Measurements from ENCODE around the gene ABCC4.

ABCC4 gene

DNA sequence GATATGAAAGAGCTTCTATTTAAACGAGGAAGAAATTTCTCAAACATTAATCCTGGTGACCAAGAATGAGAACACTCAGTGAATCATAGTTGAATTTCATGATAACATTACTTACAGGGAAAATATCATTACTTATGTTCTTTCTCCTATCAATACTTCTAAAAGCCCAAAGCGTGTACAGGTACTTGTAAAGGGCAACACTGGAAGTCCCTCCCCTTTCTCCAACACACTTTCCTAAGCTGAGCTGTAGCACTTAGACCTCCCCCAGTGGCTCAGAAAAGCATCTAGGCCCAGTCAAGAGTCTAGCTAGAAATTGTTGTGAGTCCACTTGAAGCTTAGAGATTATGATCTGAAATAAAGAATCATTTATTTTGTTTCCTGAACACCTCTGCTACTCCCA lies 150.7 kb downstream of the ABCC4 start:
- DNase-seq = no peak

DNA sequence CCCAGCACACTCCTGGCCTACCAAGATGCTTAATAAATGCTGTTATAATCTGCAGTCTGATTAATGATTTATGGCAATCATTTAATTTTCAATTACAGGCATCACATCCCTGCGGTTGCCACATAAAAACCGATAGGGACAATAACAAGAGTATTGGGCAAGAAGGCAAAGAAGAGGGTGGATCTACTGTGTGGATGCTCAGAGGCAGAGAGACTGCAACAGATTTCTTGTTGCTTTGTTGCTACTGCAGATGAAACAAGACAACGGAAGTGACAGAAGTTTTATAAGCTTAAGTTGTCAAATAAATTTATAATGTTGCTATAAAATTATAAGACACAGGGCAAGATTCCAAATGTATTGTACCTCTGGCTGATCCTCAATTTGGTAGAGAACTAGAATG lies 154.8 kb downstream of the ABCC4 start:
- no peak for DNase-seq

DNA sequence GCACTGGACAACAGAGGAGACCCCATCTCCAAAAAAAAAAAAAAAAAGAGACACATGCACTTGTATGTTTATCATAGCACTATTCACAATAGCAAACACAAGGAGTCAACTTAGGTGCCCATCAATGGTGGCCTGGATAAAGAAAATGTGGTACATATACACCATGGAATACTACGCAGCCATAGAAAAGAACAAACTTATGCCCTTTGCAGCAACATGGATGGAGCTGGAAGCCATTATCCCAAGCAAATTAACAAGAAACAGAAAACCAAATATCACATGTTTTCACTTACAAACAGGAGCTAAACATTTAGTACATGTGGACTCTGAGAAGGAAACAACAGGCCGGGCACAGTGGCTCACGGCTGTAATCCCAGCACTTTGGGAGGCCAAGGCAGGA lies 155.7 kb downstream of the ABCC4 start:
- DNase-seq = no peak

DNA sequence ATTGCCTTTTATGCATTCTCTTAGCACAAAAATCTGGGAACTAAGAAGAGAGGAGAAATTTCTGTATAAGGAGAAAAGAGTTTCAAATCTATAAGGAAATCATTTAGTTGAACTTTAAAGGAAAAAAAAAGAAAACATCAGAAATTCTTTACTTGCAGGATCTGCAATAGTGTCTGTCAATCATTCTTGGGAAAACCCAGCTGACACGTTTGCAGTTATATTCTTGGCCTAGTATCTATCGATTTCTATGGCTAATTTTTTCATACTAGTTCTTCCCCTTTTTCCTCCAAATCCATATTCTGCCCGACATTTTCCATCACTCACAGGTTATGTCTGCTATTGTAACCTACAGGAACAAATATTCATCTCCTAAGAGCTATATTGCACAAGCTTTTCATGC lies 160.7 kb downstream of the ABCC4 start:
- DNase-seq = no peak

DNA sequence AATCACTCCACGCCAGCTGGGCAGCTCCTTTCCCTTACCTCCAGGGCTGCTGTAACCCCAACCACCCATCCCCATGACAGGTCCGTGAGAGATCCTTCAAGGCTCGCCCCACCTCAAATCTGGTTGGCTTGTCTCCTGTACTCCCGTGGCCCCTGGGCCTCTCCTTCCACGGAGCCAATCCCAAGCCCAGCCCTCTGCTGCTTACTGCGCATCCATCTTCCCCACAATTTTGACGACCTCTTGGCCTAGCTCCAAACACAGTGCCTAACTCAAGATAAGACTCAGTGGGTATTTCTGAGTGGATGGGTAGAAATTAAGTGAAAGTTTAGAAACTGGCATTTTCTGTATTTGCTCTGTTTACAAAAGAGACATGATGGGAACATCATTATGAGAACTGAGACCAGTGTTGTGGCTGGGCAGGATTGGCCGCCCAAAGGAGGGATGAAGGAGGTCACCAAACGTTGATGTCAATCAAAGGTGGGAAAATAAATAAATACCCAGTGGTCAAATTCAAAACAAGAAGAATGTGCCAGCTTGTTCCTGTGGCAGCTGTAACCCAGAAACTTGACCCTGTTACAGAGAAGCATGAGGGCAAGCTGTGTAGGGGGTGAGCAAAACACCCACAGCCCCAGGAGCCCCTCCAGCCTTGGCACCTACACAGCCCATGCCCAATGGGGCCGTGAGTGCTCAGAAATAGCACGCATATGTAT lies 162.2 kb downstream of the ABCC4 start:
- DNase-seq = no peak

DNA sequence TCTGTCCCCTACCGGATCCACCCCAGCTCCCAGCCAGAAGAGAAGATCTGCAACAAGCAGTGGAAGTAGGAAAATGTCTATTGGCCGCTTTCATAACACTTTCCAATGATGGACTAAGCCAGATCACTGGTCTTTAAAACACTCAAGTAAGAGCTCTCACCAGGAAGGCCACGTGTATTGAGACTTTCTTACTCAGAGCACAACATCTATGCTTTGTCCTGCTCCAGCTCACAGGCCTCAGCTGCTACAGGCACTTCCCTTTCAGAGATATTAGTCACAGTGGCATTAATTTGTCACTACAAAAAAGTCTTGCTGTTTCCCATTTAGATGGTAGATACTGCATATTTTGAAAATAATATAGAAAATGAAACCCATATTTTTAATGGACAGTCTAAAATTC lies 164.2 kb downstream of the ABCC4 start:
- no peak for DNase-seq

DNA sequence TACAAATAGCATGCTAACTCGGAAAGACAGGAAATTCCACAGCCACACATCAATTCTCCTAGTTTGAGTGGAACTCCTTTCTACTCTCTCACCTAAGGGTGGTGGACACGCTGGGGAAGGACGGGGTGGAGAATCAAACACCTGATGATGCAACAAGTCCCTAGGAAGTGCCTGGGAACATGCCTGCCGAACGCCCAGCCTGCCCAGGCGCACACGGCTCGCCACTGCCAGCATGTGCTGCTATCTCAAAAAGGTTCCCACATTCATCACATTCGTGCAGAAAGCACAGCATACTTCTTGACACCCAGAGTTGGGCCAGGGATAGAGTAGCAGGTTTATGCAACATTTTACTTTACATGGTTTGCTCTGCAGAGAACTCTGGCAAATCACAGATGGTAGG lies 164.6 kb downstream of the ABCC4 start:
- DNase-seq = no peak

DNA sequence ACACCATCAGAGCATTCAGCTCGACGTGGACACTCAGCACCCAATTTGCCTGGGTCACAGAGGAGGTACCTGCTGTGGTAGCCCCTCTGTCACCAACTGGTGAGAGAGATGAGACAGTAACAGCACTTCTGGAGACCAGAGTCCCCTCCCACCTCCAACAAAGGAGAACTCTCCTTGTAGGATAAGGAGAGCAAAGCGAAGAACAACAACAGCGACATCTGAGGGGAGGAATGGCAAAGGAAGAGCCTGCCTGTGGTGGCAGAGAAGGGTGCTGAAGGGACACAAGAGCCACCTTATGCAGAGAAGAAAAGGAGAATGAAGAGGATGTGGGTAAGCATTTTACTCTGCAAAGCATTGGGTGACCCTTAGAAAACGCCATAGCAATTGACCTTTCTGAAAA lies 167.8 kb downstream of the ABCC4 start:
- no peak for DNase-seq

DNA sequence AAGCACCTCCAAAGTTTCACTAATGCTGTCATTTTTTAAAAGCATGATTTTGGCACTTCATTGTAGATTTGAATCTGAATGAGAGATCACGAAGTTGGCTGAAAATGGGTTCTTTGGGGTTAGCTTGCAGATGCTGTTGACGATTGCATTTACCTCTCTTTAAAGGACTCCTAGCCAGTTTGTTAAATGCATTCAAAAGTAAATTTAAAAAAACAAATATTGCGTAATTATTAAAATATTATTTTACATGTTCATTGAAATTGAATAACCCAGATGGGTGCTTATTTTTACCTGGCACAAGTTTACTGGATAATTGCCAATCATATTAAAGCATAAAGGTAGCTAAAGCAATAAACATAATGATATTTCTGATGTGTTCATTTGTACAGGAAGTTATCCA lies 172.2 kb downstream of the ABCC4 start:
- DNase-seq = no peak

DNA sequence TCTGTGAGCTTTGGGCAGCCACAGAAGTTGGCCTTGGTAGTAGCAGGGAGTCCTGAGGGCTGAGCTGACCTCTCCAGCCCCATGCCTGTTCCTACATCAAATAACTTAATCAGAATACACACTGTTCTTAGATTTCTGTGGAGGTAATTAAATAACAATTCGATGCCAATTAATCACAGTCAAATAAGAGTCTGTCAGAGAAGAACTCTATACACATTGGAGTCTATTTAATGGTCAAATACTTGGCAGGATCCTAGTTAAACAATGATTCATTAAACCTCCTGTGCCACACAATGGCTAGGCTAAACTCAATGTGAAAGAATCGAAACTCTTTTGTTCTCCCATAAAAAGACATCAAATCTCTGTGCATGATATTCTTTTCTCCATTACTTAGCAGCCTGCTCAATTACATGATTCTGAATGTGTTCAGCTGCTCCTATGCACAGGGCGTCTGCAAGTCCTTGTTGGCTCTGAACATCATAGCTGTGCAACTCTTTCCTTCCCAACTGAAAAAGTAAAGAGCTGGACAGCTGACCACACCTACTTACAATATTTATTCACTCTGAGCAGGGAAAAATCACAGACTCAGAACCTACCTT lies 173.1 kb downstream of the ABCC4 start:
- DNase-seq = no peak

DNA sequence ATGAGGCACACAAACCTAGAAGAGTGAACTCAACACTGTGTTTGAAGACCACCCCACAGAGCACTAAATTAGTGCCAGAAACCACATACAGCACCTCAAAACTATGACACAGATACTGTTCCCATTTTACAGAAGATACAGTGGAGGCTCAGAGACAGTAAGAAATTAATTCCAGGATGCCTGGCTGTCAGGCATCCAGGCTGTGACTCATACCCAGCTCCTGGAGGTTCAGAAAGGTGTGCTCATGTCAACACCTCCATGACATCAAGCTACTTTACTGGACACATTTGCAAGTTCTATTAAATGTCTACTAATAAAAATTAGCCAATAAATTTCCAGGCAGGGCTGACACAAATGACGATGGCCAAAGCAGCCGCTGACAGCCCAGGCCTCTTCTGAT lies 176.3 kb downstream of the ABCC4 start:
- DNase-seq = no peak

DNA sequence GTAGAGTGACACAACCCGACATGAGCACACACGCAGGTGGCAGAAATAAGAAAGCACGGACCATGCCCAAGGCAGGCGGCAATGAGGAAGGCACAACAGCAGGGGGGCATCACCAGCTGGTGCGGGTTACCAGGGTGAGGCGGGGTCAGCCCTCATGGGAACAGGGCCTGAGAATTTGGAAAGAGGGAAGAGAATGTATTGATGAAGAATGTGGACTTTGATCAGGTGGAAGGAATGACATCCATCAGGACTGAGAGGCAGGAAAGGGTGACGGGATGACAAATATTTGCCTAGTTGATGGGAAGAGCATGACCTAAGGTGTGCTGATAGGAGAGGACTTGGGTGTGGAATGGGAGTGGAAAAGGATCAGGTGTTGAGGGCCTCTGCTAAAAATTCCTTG lies 177.5 kb downstream of the ABCC4 start:
- no peak for DNase-seq

DNA sequence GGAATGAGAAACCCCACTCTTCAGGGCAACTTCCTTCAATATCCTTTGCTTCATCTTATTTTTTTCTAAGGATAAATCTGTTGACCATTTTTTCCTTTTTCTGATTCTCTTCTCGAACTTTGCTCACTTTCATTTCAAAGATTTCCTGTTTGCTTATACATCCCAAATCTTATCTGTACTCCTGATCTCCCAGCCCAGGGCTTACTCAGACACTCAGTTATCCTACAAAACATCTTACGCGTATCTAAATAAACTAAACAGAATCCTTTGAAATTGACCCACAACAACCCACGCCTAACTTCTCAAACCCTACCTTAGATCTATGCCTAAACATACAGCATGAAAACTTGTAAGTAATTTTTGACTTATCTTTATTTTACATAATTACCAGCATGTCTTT lies 179.2 kb downstream of the ABCC4 start:
- DNase-seq = no peak

DNA sequence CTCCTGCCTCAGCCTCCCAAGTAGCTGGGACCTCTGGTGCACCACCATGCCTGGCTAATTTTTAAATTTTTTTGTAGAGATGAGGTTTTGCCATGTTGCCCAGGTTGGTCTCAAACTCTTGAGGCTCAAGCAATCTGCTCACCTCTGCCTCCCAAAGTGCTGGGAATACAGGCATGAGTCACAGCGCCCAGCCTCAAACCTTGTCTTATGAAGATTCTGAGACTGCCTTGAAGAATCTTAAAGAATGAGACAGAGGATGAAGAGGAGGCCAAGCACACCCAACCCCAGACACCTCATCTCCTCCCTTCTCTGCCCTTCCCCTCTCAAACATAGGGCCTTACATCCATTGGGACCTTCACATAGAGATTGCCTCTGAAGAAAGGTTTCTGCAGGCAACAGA lies 179.7 kb downstream of the ABCC4 start:
- DNase-seq = no peak

DNA sequence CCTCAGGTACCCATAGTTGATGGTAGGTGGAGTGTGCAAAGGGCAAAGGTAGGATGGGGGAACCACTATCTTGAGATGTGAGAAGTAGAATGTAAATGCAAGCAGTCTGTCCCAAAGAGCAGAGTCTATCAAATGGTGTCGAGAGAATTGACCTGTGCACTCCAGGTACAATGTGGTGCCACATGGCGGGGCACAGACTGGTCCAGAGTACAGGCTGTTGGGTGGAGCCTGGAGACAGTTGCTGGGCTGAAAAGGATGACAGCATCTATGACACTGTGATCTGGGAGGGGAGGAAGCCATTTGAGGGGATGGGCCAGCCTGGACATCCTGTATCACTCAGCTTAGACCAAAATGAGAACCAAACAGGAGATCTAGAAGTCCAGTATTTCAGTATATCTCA lies 180.6 kb downstream of the ABCC4 start:
- DNase-seq = no peak

DNA sequence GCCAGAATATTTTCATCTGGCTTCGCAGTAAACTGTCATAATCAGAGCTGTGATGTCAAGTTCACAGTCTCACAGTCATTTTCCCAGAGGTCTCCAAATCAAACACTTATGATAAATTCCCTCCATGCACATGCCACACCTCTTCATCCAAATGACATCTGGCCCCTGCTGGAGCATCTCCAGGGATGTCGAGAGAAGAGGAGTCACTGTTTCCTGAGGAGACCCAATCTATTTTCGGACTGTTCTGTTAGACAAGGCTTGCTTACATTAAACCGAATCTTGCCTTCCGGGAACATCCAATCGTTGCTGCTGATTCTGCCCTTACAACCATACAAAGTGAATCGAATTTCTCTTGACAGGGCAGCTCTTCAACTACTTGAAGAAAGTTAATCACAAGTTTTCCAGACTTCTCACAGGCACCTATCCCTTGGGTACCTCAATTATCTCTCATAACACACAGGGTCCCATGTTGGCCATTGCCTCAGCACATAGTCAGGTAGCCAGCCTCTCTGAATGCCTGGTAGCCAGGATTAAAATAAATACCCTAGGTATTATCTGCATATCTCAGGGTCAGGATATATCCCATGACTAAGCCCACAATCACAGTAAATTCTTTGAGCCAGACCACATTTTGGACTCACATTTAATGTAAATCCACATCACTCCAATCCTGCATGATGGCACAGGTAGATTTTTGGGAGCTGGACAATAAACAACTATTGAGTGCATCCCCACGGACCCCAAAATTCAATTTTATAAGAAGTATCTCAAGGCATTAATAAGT lies 182.5 kb downstream of the ABCC4 start:
- DNase-seq = no peak

DNA sequence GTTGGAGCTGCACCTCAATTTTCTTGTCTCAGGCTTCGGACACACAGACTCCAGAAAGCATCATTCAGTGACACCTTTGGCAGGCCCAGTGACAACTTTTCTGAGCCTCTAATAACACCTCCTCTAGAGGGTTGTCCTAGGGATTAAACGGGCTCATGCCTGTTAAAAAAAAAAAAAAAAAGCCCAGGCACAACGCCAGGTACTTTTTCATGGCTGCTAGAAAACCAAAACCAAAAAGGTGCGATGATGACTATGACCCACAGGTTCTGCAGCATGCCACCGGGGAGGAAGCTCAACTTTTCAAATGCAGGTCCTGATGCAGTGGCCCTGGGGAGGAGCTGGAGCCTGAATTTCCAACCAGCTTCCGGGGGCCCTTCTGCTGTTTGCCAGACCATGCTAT lies 184.2 kb downstream of the ABCC4 start:
- DNase-seq = no peak

DNA sequence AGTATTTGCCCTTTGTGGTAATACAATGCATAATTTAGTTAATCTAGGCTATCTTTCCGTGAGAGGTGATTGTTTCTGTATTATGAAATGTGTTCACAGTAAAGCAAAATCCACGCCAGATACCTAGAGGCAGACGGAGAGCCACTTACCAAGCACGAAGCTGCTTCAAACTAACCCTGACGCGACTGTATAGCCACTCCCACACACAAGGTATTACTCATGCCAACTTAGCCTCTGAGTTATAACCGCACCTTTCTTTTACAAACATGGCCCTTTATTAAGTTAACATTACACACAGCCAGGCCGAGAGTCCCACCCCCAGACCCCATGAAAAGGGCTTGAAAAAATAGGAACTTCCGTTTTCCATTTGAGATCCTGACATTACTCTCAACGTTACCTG lies 185.7 kb downstream of the ABCC4 start:
- DNase-seq = no peak

DNA sequence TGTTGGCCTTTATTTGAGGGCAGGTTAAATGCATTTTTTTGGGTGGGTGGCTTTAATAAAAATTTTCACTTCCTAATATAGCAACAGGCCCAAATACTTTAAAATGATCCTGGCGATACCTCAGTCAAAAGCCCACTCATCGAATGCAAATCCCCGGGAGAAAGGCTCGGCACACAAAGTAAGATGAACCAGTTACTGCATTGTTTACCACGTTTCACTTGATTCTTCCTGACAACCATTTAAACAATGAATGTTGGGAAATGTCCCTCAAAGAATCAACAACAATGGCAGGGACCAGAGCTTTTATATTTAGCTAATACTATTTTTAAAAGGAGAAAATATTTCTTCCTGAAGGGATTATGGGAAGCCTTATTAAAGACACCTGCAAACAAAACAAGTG lies 187.7 kb downstream of the ABCC4 start:
- no peak for DNase-seq

DNA sequence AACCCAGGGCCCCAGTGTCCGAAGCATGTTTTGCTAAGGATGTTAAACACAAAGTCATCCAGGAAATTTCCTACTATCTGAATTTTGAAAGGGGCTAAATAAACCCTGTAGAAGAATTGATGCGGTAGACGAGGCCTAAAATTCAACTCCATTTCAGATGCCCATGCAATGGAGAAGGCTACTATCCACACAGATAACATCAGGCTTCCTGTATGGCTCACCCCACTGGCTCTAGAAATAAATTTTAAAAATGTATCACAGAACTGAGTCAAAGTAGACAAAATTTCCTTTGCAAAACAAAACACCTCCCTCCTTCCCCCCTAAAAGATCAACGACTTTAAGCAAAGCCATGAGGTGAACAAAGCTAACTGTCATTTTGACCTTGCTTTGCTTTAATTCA lies 188.4 kb downstream of the ABCC4 start:
- DNase-seq = no peak

DNA sequence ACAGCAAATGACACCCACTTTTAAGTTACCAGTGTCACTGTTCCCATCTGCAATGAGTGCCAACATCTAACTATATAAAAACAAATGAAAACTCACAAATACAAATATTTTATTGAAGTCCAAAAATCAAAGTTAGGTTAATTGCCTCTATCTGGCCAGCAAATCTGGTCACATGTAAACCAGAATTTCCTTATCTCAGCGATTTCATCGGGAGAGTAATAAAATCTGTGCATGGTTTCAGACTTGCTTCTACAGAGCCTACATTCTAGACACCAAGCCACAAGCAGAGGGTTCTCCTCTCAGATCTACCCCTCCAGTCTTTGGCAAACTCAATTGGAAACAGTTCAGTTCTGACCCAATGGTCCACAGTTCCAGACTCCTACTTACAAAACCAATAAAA lies 189.6 kb downstream of the ABCC4 start:
- DNase-seq = no peak

DNA sequence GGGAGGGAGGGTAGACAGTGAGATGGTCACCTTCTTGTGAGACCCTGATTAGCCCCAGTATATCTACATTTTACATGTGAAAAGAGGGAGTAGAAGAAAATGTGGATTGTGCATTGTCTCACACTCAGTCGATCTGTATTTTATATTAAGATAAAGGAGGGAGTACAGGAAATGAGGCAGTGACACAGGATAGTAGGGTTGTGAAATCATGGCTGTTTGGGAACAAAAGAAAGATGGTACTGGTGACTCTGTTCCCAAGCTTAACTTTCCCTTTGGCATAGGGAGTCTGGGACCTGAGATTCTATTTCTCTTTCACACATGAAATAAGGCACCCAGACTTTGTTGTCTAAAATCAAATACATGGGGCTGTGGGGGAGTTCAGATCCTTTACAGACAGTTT lies 194.7 kb downstream of the ABCC4 start:
- DNase-seq = no peak

DNA sequence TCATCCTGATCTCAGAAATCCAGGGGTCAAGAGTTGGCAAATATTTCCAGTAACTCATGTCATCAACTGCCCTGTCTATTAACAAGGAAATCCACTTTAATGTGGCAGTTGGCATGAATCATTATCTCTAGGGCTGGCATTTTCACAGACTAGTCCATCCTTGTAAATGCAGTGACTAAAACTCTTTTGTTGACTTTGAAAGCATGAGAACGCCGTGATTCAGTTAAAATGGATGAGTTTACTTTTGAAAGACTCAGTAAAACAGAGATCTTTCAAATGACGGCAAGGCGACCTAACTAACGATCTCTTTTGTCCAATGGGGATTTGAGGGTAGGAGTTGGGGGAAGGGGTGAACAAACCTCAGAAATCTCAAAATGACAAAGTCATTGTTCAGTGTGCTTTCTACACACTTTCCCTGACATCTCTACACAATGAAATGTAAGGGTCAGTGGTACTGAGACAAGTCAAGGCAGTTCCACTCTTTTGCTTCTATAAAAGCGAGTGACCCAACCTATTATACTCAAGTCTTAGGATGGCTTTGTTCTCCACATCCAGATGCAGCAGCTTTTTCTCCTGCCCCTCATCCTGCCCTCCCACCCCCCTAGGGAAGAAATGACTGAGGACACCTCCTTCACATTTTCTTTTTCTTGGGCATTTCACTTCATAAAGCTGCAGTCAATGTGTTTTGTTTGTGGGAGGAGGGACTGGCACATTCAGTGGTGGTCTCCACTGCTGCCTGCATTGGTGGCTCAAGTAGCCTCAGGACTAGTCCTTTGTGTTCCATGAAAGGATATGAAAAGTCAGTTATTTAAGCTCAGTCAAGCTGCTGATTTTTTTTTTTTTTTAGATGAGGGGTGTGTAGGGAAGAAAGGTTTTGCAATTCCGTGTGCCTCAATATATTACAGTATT lies 200.5 kb downstream of the ABCC4 start:
- DNase-seq = no peak

Measured in DMS79 (cell line).